Liver (tissue), 9 donors: ENCODE measurements around the gene CCDC51. TPM values are rescaled to one million over a fixed set of nuclear protein-coding genes. Genes with fewer than 3 reads are reported as not detected.

ENCODE experiments used
- DNase-seq: peaks from one replicate; pipeline ENCODE4 v3.0.0-alpha.2; 2017; ENCODE audit warnings: low spot score
- H3K27ac ChIP-seq, 2 donors: one replicate each; pipeline ENCODE4 v1.7.0; 2013; ENCODE audit warnings: inconsistent platforms in 2 of 2, low read length in 2 of 2, control low read depth in 1 of 2, low read depth in 1 of 2, mild to moderate bottlenecking in 1 of 2
- H3K27me3 ChIP-seq, 4 donors: one replicate each; pipeline versions ENCODE4 v1.6.1 to v1.7.0; 2013; ENCODE audit warnings: low read length in 3 of 4, inconsistent platforms in 1 of 4, mild to moderate bottlenecking in 1 of 4, moderate library complexity in 1 of 4; ENCODE audit not compliant: control insufficient read depth in 4 of 4, insufficient read depth in 4 of 4
- H3K36me3 ChIP-seq, 4 donors: one replicate each; pipeline versions ENCODE4 v1.6.1 to v1.7.0; 2013; ENCODE audit warnings: low read length in 3 of 4, mild to moderate bottlenecking in 3 of 4, low read depth in 1 of 4, moderate library complexity in 1 of 4; ENCODE audit not compliant: control insufficient read depth in 4 of 4, insufficient read depth in 3 of 4
- H3K4me1 ChIP-seq, 4 donors: one replicate each; pipeline versions ENCODE4 v1.6.1 to v1.7.0; 2013; ENCODE audit warnings: low read length in 3 of 4, mild to moderate bottlenecking in 3 of 4, moderate library complexity in 1 of 4; ENCODE audit not compliant: control insufficient read depth in 4 of 4, insufficient read depth in 4 of 4
- H3K4me3 ChIP-seq, 3 donors: one replicate each; pipeline versions ENCODE4 v1.6.1 to v1.7.0; 2013; ENCODE audit warnings: low read length in 3 of 3, control low read depth in 1 of 3, low read depth in 1 of 3, mild to moderate bottlenecking in 1 of 3
- H3K9ac ChIP-seq, 2 donors: one replicate each; pipeline ENCODE4 v1.7.0; 2013; ENCODE audit warnings: low read length in 2 of 2, mild to moderate bottlenecking in 2 of 2, moderate library complexity in 2 of 2, control low read depth in 1 of 2, low read depth in 1 of 2
- H3K9me3 ChIP-seq, 4 donors: one replicate each; pipeline versions ENCODE4 v1.6.1 to v1.7.0; 2013; ENCODE audit warnings: low read length in 3 of 4; ENCODE audit not compliant: control insufficient read depth in 4 of 4
- CTCF ChIP-seq: fragments of 150-350 bp; IDR thresholded peaks from 2 replicates; pipeline ENCODE4 v1.5.1; 2017; ENCODE audit warnings: improper control_type of control experiment, low read depth, low read length; ENCODE audit not compliant: missing input control
- EGR1 ChIP-seq, 2 donors: IDR thresholded peaks; 2 replicates each; pipeline ENCODE4 v1.6.1; 2016 to 2018; ENCODE audit warnings: antibody characterized with exemption in 2 of 2, low read depth in 2 of 2
- FOXA1 ChIP-seq: IDR thresholded peaks from 2 replicates; pipeline ENCODE4 v1.6.1; 2016; ENCODE audit warnings: antibody characterized with exemption
- FOXA2 ChIP-seq: IDR thresholded peaks from 2 replicates; pipeline ENCODE4 v1.6.1; 2016; ENCODE audit warnings: antibody characterized with exemption
- GABPA ChIP-seq, 2 donors: IDR thresholded peaks in 1 of 2; conservative IDR thresholded peaks in 1 of 2; 2 replicates each; pipeline ENCODE4 v1.6.1; 2016; ENCODE audit warnings: antibody characterized with exemption in 2 of 2, mild to moderate bottlenecking in 1 of 2, moderate library complexity in 1 of 2
- HNF4A ChIP-seq, 2 donors: conservative IDR thresholded peaks; 2 replicates each; pipeline ENCODE4 v1.6.1; 2016; ENCODE audit warnings: antibody characterized with exemption in 2 of 2, mild to moderate bottlenecking in 2 of 2
- HNF4G ChIP-seq: IDR thresholded peaks from 2 replicates; pipeline ENCODE4 v1.6.1; 2016; ENCODE audit warnings: antibody characterized with exemption
- JUND ChIP-seq, 2 donors: IDR thresholded peaks; 2 replicates each; pipeline ENCODE4 v1.6.1; 2016; ENCODE audit warnings: antibody characterized with exemption in 2 of 2
- NR2F2 ChIP-seq: IDR thresholded peaks from 2 replicates; pipeline ENCODE4 v1.6.1; 2016; ENCODE audit warnings: antibody characterized with exemption
- RAD21 ChIP-seq, 2 donors: IDR thresholded peaks; 2 replicates each; pipeline ENCODE4 v1.6.1; 2016; ENCODE audit warnings: antibody characterized with exemption in 2 of 2, mild to moderate bottlenecking in 2 of 2
- REST ChIP-seq: IDR thresholded peaks from 2 replicates; pipeline ENCODE4 v1.6.1; 2016; ENCODE audit warnings: antibody characterized with exemption, mild to moderate bottlenecking
- RXRA ChIP-seq, 2 donors: IDR thresholded peaks; 2 replicates each; pipeline ENCODE4 v1.6.1; 2017 to 2018; ENCODE audit warnings: antibody characterized with exemption in 2 of 2, mild to moderate bottlenecking in 1 of 2
- SP1 ChIP-seq: IDR thresholded peaks from 2 replicates; pipeline ENCODE4 v1.6.1; 2018; ENCODE audit warnings: antibody characterized with exemption, mild to moderate bottlenecking
- TAF1 ChIP-seq: conservative IDR thresholded peaks from 2 replicates; pipeline ENCODE4 v1.6.1; 2016; ENCODE audit warnings: antibody characterized with exemption, mild to moderate bottlenecking
- YY1 ChIP-seq: IDR thresholded peaks from 2 replicates; pipeline ENCODE4 v1.6.1; 2016; ENCODE audit warnings: antibody characterized with exemption, mild to moderate bottlenecking
- ZBTB33 ChIP-seq: IDR thresholded peaks from 2 replicates; pipeline ENCODE4 v1.6.1; 2016; ENCODE audit warnings: antibody characterized with exemption
- WGBS: extraction: QIAGEN DNeasy Blood & Tissue Kit; methylation state at CpG from one replicate; pipeline ENCODE4 v1.1.7; 2013; 5-methylcytosine and 5-hydroxymethylcytosine counted together
- polyA plus RNA-seq, 2 donors: library from polyadenylated mRNA; stranded (reverse) in 1 of 2; unstranded in 1 of 2; fragments of 200-250 nt in 1 of 2; fragments of >200 nt in 1 of 2; fragmentation: Nextera tagmentation in 1 of 2; extraction: Ambion mirVana in 1 of 2; gene quantifications; one replicate each; pipeline versions ENCODE4 v1.2.1 to v1.2.3, GENCODE V29; 2013 to 2015
- total RNA-seq, 2 donors: library from RNA; depleted of rRNA; stranded (reverse); fragments of >200 nt; gene quantifications; one replicate each; pipeline ENCODE4 v1.2.3, GENCODE V29; 2014
- TF ChIP-seq, protein P1 (sequence below): IDR thresholded peaks from 2 replicates; pipeline ENCODE4 v1.6.1; 2016; ENCODE audit warnings: antibody characterized with exemption
- TF ChIP-seq, protein P2 (sequence below): IDR thresholded peaks from 2 replicates; pipeline ENCODE4 v1.6.1; 2016; ENCODE audit warnings: antibody characterized with exemption
- donor health status: healthy.
- donor health status: healthy.
- donor health status: healthy.
- donor health status: healthy.
- donor health status: healthy.

The CCDC51 gene
- total and polyA plus RNA-seq, 4 donors = 7.9 to 13.7 (median 11.0) TPM

DNA sequence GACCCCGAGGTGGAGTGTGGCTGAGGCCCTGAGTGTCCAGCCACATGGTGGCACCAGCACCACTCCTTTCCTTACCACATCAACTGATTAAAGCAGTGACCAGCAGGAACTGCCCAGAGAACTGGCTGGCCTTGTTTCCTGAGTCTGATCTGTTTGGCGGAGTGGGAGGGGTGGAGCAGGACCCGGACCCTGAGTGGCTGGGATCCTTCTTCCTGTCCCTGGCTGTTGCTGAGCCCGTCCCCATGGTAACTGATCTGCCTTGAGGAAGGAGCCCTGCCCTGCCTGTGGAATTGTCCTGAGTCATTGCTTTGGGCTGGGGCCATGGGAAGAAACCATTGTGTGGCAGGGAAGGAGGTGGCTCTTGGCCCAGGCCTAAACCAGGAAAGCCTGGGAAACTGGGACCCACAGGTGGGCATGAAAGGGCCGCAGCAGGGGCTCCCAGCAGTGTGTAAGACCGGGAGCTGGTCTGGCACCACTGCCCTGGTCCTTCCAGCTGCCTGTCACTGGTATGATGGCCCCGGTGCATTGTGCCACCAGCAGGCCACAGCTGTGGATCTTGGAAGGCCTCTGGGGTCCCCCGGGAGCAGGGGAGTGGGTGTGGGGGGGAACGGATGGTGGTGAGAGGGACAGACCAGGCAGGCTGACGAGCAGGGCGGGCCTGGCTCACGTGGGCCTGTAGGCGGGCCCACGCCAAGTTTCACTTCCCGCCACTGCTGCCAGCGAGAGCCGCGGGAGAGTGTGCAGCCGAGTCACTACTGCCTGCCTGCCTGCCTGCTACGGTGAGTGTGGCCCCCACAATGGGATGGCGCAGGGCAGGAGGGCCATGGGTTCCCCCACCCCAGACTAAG lies 25.8 kb upstream of the CCDC51 start:
- H3K27me3 ChIP-seq = no peaks in the 10 kb centered on the region
- peak; percentile 76 for DNase-seq
- peak; percentile 82 for TF ChIP-seq NR2F2
- TF ChIP-seq GABPA (IDR thresholded peaks at IDR 0.05 in 1 of 2, conservative IDR thresholded peaks at IDR 0.05 in 1 of 2) = peak in 1 of 2 donors; percentile 75
- peak; percentile 71 for TF ChIP-seq YY1
- TF ChIP-seq FOXA2 = no peak
- TF ChIP-seq RAD21 (IDR thresholded peaks at IDR 0.05) = peak; percentile 96 to 98
- no peak for TF ChIP-seq FOXA1
- no peak for TF ChIP-seq ZBTB33
- TF ChIP-seq EGR1 (IDR thresholded peaks at IDR 0.05; ENCODE audit: low read depth in 2 of 2) = no peak
- TF ChIP-seq, protein P1, sequence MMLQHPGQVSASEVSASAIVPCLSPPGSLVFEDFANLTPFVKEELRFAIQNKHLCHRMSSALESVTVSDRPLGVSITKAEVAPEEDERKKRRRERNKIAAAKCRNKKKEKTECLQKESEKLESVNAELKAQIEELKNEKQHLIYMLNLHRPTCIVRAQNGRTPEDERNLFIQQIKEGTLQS = no peak
- TF ChIP-seq, protein P2, sequence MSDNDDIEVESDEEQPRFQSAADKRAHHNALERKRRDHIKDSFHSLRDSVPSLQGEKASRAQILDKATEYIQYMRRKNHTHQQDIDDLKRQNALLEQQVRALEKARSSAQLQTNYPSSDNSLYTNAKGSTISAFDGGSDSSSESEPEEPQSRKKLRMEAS = no peak
- no peak for TF ChIP-seq TAF1
- peak; percentile 72 for TF ChIP-seq SP1
- TF ChIP-seq JUND (IDR thresholded peaks at IDR 0.05) = peak; percentile 63 to 81
- TF ChIP-seq HNF4G = no peak
- peak; percentile 71 for TF ChIP-seq CTCF
- TF ChIP-seq REST = peak; percentile 19
- peak in 1 of 2 donors; percentile 45 for TF ChIP-seq HNF4A (conservative IDR thresholded peaks at IDR 0.05)
- TF ChIP-seq RXRA (IDR thresholded peaks at IDR 0.05) = peak; percentile 54 to 59
- peaks cover 0 to 11% (median 7%) of the 10 kb centered on the region in 4 donors for H3K36me3 ChIP-seq
- WGBS = 19% methylated on average over 21 of the region's 21 CpGs
- H3K9ac ChIP-seq = peak overlapping the region; percentile 65 to 72
- H3K27ac ChIP-seq = peak overlapping the region; percentile 92 to 95
- H3K9me3 ChIP-seq = no peaks in the 10 kb centered on the region
- H3K4me3 ChIP-seq = peak overlapping the region; percentile 49 to 59 (median 50)
- H3K4me1 ChIP-seq = peaks cover 15 to 58% (median 46%) of the 10 kb centered on the region in 4 donors
